Measurements from ENCODE around the gene GID4. TPM values are rescaled to one million over a fixed set of nuclear protein-coding genes. Genes with fewer than 3 reads are reported as not detected.

GID4 gene
- total and polyA plus RNA-seq, 2 of the 13 experiments (the other 11 are each of a cell fraction or from before 2014, with no cell fraction given) = 4.3 to 6.1 TPM

DNA sequence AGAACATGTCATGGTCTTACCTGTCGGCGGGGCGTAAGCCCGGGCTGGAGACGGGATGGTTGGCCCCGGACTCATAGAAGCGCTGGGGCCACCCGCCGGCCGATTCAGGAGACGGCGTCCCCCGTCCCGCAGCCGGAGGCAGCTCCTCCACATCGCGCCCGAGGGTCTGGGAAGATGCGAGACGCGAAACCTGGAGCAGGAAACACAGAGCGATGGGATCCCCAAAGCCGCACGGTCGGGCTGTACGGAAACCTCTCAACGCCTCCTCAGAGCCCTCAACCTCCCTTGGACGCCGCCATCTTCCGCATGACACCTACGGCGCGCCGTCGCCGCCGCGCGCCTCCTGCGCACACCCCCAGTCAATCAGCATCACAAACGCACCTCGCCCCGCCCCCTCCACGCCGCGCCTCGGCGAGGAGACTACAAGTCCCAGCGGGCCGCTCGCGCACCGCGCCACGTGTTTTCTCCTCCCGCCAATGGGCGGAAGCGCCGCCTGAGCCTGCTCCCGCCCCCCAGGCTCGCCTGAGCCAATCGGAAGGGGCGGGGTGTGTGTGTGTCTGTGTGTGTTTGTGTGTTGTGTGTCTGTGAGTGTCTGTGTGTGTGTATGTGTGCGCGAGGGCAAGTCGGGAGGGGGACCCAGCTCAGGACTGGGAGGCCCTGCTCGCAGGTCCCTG, at the start of gene GID4, which contains the start of gene ATPAF2 (continued):
- TF ChIP-seq ZNF678 (CRISPR knock-in tag; IDR thresholded peaks at IDR 0.05) (0 out of 2 replicates have a peak, but pooled peaks have one; percentile 95), KDM6A (CRISPR knock-in tag; IDR thresholded peaks at IDR 0.05; ENCODE audit: low read depth) (no peak), ZNF331 (CRISPR knock-in tag; IDR thresholded peaks at IDR 0.05) (peak; percentile 71), DPF2 (CRISPR knock-in tag; IDR thresholded peaks at IDR 0.05; ENCODE audit: borderline replicate concordance, low read depth) (no peak), ZNF326 (CRISPR knock-in tag; IDR thresholded peaks at IDR 0.05; ENCODE audit: borderline replicate concordance) (no peak), POGZ (CRISPR knock-in tag; IDR thresholded peaks at IDR 0.05) (peak; percentile 42), ZBTB42 (CRISPR knock-in tag; IDR thresholded peaks at IDR 0.05) (no peak), AKAP8 (CRISPR knock-in tag; IDR thresholded peaks at IDR 0.05) (peak; percentile 65; the same call in 1 of the 2 replicates)
- TF ChIP-seq, protein P1, sequence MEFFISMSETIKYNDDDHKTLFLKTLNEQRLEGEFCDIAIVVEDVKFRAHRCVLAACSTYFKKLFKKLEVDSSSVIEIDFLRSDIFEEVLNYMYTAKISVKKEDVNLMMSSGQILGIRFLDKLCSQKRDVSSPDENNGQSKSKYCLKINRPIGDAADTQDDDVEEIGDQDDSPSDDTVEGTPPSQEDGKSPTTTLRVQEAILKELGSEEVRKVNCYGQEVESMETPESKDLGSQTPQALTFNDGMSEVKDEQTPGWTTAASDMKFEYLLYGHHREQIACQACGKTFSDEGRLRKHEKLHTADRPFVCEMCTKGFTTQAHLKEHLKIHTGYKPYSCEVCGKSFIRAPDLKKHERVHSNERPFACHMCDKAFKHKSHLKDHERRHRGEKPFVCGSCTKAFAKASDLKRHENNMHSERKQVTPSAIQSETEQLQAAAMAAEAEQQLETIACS (CRISPR knock-in tag; IDR thresholded peaks at IDR 0.05) = peak; percentile 76
- TF ChIP-seq, protein P2, sequence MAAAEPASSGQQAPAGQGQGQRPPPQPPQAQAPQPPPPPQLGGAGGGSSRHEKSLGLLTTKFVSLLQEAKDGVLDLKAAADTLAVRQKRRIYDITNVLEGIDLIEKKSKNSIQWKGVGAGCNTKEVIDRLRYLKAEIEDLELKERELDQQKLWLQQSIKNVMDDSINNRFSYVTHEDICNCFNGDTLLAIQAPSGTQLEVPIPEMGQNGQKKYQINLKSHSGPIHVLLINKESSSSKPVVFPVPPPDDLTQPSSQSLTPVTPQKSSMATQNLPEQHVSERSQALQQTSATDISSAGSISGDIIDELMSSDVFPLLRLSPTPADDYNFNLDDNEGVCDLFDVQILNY (CRISPR knock-in tag; conservative IDR thresholded peaks at IDR 0.05) = no peak
- TF ChIP-seq, protein P3, sequence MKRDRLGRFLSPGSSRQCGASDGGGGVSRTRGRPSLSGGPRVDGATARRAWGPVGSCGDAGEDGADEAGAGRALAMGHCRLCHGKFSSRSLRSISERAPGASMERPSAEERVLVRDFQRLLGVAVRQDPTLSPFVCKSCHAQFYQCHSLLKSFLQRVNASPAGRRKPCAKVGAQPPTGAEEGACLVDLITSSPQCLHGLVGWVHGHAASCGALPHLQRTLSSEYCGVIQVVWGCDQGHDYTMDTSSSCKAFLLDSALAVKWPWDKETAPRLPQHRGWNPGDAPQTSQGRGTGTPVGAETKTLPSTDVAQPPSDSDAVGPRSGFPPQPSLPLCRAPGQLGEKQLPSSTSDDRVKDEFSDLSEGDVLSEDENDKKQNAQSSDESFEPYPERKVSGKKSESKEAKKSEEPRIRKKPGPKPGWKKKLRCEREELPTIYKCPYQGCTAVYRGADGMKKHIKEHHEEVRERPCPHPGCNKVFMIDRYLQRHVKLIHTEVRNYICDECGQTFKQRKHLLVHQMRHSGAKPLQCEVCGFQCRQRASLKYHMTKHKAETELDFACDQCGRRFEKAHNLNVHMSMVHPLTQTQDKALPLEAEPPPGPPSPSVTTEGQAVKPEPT (CRISPR knock-in tag; IDR thresholded peaks at IDR 0.05; ENCODE audit: low read depth) = peak; percentile 89
- TF ChIP-seq, protein P4, sequence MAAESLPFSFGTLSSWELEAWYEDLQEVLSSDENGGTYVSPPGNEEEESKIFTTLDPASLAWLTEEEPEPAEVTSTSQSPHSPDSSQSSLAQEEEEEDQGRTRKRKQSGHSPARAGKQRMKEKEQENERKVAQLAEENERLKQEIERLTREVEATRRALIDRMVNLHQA (CRISPR knock-in tag; IDR thresholded peaks at IDR 0.05) = no peak
- TF ChIP-seq, protein P5, sequence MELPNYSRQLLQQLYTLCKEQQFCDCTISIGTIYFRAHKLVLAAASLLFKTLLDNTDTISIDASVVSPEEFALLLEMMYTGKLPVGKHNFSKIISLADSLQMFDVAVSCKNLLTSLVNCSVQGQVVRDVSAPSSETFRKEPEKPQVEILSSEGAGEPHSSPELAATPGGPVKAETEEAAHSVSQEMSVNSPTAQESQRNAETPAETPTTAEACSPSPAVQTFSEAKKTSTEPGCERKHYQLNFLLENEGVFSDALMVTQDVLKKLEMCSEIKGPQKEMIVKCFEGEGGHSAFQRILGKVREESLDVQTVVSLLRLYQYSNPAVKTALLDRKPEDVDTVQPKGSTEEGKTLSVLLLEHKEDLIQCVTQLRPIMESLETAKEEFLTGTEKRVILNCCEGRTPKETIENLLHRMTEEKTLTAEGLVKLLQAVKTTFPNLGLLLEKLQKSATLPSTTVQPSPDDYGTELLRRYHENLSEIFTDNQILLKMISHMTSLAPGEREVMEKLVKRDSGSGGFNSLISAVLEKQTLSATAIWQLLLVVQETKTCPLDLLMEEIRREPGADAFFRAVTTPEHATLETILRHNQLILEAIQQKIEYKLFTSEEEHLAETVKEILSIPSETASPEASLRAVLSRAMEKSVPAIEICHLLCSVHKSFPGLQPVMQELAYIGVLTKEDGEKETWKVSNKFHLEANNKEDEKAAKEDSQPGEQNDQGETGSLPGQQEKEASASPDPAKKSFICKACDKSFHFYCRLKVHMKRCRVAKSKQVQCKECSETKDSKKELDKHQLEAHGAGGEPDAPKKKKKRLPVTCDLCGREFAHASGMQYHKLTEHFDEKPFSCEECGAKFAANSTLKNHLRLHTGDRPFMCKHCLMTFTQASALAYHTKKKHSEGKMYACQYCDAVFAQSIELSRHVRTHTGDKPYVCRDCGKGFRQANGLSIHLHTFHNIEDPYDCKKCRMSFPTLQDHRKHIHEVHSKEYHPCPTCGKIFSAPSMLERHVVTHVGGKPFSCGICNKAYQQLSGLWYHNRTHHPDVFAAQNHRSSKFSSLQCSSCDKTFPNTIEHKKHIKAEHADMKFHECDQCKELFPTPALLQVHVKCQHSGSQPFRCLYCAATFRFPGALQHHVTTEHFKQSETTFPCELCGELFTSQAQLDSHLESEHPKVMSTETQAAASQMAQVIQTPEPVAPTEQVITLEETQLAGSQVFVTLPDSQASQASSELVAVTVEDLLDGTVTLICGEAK (IDR thresholded peaks at IDR 0.05) = no peak
- TF ChIP-seq, protein P5 (CRISPR knock-in tag; IDR thresholded peaks at IDR 0.05) = no peak; the same call in 1 of the 2 replicates

Measured in HepG2 (cell line).